Lung (tissue), 12 donors: ENCODE measurements around the gene SPPL2B. TPM values are rescaled to one million over a fixed set of nuclear protein-coding genes. Genes with fewer than 3 reads are reported as not detected.
"Not testable (repeated sequence)": the region's sequence is repeated elsewhere in the genome, so short reads cannot be mapped to it uniquely, and the experiment has no call there.

Experiments
- ATAC-seq: fragments of 200-7000 bp; cut with Tn5 transposase; one replicate; pipeline ENCODE4 v1.9.1; 2020; ENCODE audit warnings: moderate number of reproducible peaks; ENCODE audit not compliant: insufficient read depth, low FRiP score
- DNase-seq, 3 donors: peaks; one replicate each; pipeline ENCODE4 v3.0.0-alpha.2; 2013 to 2017
- H3K27ac ChIP-seq, 2 donors: one replicate each; pipeline ENCODE4 v1.5.1; 2013; ENCODE audit warnings: mild to moderate bottlenecking in 2 of 2, moderate library complexity in 2 of 2, control low read depth in 1 of 2, inconsistent platforms in 1 of 2, low read depth in 1 of 2, low read length in 1 of 2
- H3K27me3 ChIP-seq, 3 donors: one replicate each; pipeline ENCODE4 v1.5.1; 2013; ENCODE audit warnings: low read length in 2 of 3; ENCODE audit not compliant: control insufficient read depth in 3 of 3, insufficient read depth in 3 of 3
- H3K36me3 ChIP-seq, 4 donors: one replicate each; pipeline ENCODE4 v1.5.1; 2013; ENCODE audit warnings: low read length in 4 of 4, mild to moderate bottlenecking in 1 of 4, moderate library complexity in 1 of 4; ENCODE audit not compliant: control insufficient read depth in 4 of 4, insufficient read depth in 4 of 4
- H3K4me1 ChIP-seq, 5 donors: one replicate each; pipeline ENCODE4 v1.5.1; 2013; ENCODE audit warnings: low read length in 5 of 5, mild to moderate bottlenecking in 2 of 5, moderate library complexity in 1 of 5; ENCODE audit not compliant: control insufficient read depth in 5 of 5, insufficient read depth in 5 of 5
- H3K4me3 ChIP-seq: one replicate; pipeline ENCODE4 v1.5.1; 2013; ENCODE audit warnings: mild to moderate bottlenecking, control low read depth, moderate library complexity
- H3K9ac ChIP-seq, 2 donors: one replicate each; pipeline ENCODE4 v1.5.1; 2013; ENCODE audit warnings: low read length in 2 of 2, control low read depth in 1 of 2; ENCODE audit not compliant: insufficient read depth in 1 of 2
- H3K9me3 ChIP-seq, 4 donors: one replicate each; pipeline ENCODE4 v1.5.1; 2013; ENCODE audit warnings: low read length in 3 of 4, mild to moderate bottlenecking in 1 of 4, moderate library complexity in 1 of 4; ENCODE audit not compliant: control insufficient read depth in 4 of 4, insufficient read depth in 3 of 4
- WGBS, 2 donors: extraction: QIAGEN DNeasy Blood & Tissue Kit; methylation state at CpG; one replicate each; pipeline ENCODE4 v1.1.7; 2013; 5-methylcytosine and 5-hydroxymethylcytosine counted together
- polyA plus RNA-seq, 2 donors: library from polyadenylated mRNA; stranded (reverse); fragments of 200-250 nt; gene quantifications; one replicate each; pipeline ENCODE4 v1.2.1, GENCODE V29; 2013
- total RNA-seq, 2 donors: library from RNA; depleted of rRNA in 1 of 2; stranded (reverse); fragments of >200 nt in 1 of 2; gene quantifications; one replicate each; pipeline ENCODE4 v1.2.1, GENCODE V29; 2014 to 2021
- TF ChIP-seq, protein P1 (sequence below): IDR thresholded peaks from 2 replicates; pipeline ENCODE4 v1.5.1; 2012; ENCODE audit warnings: mild to moderate bottlenecking; ENCODE audit errors: control extremely low read depth, extremely low read depth
- donor health status: control.
- donor health status: control.
- donor health status: Bipolar disorder and iron deficiency.
- donor health status: healthy.
- donor health status: DM: yes; HTN: yes; CAD: no.

Gene SPPL2B
- total and polyA plus RNA-seq, 4 donors: 34.4 to 86.1 (median 48.8) TPM

DNA sequence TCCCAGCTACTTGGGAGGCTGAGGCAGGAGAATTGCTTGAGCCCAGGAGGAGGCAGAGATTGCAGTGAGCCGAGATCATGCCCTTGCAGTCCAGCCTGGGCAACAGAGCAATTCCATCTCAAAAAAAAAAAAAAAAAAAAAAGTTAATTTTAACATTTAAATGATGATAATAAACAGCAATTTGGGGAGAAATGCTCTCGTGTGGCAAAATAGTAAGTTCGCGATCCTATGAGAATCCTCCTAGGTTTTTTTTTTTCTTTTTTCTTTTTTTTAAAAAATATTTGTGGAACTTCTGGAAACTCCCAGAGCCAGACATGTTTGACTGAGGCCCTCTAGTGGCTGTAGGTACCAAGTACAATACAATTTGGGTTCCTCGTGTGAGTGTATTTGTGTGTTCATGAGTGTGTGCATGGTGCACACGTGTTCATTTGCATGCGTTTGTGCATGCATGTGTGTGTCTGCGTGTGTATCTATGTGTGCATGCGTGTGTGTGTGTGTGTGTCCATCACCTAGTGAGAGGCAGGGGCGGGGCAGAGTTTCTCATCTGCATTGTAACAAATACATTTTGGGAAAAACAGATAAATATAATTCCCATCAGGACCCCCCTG is 62.7 kb downstream of the SPPL2B start:
- ATAC-seq (no peak), DNase-seq (peak; percentile 45 to 72 (median 71))
- WGBS, 2 donors: 9 to 10% methylated on average over 10 of the region's 10 CpGs

DNA sequence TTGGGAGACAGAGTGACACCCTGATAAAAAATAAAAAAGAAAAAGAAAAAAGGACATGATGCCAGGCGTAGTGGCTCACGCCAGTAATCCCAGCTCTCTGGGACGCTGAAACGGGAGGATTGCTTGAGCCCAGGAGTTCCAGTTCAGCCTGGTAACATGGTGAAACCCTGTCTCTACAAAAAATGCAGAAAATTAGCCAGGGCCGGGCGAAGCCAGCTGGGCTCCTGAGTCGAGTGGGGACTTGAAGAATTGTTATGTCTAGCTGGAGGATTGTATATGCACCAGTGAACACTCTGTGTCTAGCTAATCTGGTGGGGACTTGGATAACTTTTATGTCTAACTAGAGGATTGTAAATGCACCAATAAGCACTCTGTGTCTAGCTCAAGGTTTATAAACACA is 63.9 kb downstream of the SPPL2B start:
- H3K4me3 ChIP-seq: no peak overlapping the region
- H3K9me3 ChIP-seq: peaks cover 0 to 2% (median 0%) of the 10 kb centered on the region in 4 donors
- H3K9ac ChIP-seq: no peak overlapping the region
- TF ChIP-seq, protein P1, sequence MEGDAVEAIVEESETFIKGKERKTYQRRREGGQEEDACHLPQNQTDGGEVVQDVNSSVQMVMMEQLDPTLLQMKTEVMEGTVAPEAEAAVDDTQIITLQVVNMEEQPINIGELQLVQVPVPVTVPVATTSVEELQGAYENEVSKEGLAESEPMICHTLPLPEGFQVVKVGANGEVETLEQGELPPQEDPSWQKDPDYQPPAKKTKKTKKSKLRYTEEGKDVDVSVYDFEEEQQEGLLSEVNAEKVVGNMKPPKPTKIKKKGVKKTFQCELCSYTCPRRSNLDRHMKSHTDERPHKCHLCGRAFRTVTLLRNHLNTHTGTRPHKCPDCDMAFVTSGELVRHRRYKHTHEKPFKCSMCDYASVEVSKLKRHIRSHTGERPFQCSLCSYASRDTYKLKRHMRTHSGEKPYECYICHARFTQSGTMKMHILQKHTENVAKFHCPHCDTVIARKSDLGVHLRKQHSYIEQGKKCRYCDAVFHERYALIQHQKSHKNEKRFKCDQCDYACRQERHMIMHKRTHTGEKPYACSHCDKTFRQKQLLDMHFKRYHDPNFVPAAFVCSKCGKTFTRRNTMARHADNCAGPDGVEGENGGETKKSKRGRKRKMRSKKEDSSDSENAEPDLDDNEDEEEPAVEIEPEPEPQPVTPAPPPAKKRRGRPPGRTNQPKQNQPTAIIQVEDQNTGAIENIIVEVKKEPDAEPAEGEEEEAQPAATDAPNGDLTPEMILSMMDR: no peak
- no peak overlapping the region for H3K27ac ChIP-seq
- ATAC-seq (no peak), DNase-seq (no peak)
- H3K36me3 ChIP-seq: no peaks in the 10 kb centered on the region
- WGBS, 2 donors: 59 to 82% methylated on average over 7 of the region's 7 CpGs
- H3K27me3 ChIP-seq: no peaks in the 10 kb centered on the region
- H3K4me1 ChIP-seq: no peaks in the 10 kb centered on the region

More for the DNA sequence above, 62.7 kb downstream of the SPPL2B start:
- Histone ChIP-seq H3K27me3 (no peaks in the 10 kb centered on the region), H3K9me3 (peaks cover 0 to 3% (median 0%) of the 10 kb centered on the region in 4 donors), H3K9ac (no peak overlapping the region), H3K36me3 (no peaks in the 10 kb centered on the region), H3K4me1 (no peaks in the 10 kb centered on the region), H3K27ac (no peak overlapping the region), H3K4me3 (no peak overlapping the region)
- TF ChIP-seq, protein P1: peak; percentile 68

DNA sequence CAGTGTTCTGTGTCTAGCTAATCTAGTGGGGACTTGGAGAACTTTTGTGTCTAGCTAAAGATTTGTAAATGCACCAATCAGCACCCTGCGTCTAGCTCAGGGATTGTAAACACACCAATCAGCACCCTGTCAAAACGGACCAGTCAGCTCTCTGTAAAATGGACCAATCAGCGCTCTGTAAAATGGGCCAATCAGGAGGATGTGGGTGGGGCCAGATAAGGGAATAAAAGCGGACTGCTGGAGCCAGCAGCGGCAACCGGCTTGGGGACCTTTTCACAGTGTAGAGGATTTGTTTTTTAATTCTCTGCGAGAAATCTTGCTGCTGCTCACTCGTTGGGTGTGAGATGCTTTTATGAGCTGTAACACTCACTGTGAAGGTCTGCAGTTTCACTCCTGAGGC is 64.4 kb downstream of the SPPL2B start:
- not testable (repeated sequence) for H3K9me3 ChIP-seq, H3K9ac ChIP-seq, ATAC-seq, H3K4me1 ChIP-seq, DNase-seq, H3K36me3 ChIP-seq, H3K27me3 ChIP-seq, H3K4me3 ChIP-seq, H3K27ac ChIP-seq
- 74 to 83% methylated on average over 8 of the region's 8 CpGs for WGBS, 2 donors

DNA sequence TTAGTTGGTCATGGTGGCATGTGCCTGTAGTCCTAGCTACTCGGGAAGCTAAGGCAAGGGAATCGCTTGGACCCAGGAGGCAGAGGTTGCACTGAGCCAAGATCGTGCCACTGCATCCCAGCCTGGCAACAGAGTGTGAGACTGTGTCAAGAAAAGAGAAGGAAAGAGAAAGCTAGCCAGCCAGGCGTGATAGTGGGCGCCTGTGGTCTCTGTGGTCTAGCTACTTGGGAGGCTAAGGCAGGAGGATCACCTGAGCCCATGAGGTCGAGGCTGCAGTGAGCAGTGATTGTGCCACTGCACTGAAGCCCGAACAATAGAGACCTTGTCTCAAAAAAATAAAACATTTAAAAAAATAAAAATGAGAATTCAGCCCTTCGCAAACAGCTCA is 65.6 kb downstream of the SPPL2B start:
- H3K27ac ChIP-seq: no peak overlapping the region

More for the DNA sequence above, 65.6 kb downstream of the SPPL2B start:
- WGBS, 2 donors: 50 to 60% methylated on average over 8 of the region's 8 CpGs
- Histone ChIP-seq H3K4me1 (no peaks in the 10 kb centered on the region), H3K4me3 (no peak overlapping the region), H3K9ac (no peak overlapping the region), H3K27me3 (no peaks in the 10 kb centered on the region), H3K36me3 (no peaks in the 10 kb centered on the region), H3K9me3 (peaks cover 0 to 2% (median 0%) of the 10 kb centered on the region in 4 donors)
- TF ChIP-seq, protein P1: no peak
- DNase-seq (no peak), ATAC-seq (no peak)
